A549 (cell line): ENCODE measurements around the gene CCR2.

ENCODE experiments used
- CTCF ChIP-seq: fragments of >200 bp; sonication (Bioruptor Twin); formaldehyde crosslinking; IDR thresholded peaks from 3 replicates; pipeline ENCODE4 v1.5.1; 2016
- ESRRA ChIP-seq: fragments of 150-350 bp; IDR thresholded peaks from 2 replicates; pipeline ENCODE4 v1.6.1; 2014; ENCODE audit warnings: mild to moderate bottlenecking, low read length, borderline replicate concordance
- MYC ChIP-seq: IDR thresholded peaks from 2 replicates; pipeline ENCODE4 v1.6.1; 2012; ENCODE audit warnings: mild to moderate bottlenecking, inconsistent platforms, low read length, improper control_type of control experiment, borderline replicate concordance
- POLR2A ChIP-seq: IDR thresholded peaks from 2 replicates; pipeline ENCODE4 v1.6.1; 2012; ENCODE audit warnings: mild to moderate bottlenecking, low read length
- RFX5 ChIP-seq: fragments of 450-650 bp; IDR thresholded peaks from 2 replicates; pipeline ENCODE4 v1.7.1; 2014; ENCODE audit warnings: antibody characterized with exemption, mild to moderate bottlenecking, moderate library complexity
- USF2 ChIP-seq: fragments of 450-650 bp; IDR thresholded peaks from 2 replicates; pipeline ENCODE4 v1.6.1; 2014; ENCODE audit warnings: antibody characterized with exemption

- TF ChIP-seq MYC: no peak
- no peak for TF ChIP-seq RFX5
- TF ChIP-seq ESRRA: no peak
- no peak for TF ChIP-seq CTCF
- no peak for TF ChIP-seq USF2
- TF ChIP-seq POLR2A: no peak
These were observed 21.9 kb downstream of the CCR2 start for GRCh38 chr3:46375814-46376213.
